ENCODE results near the gene TFDP2. TPM values are rescaled to one million over a fixed set of nuclear protein-coding genes. Genes with fewer than 3 reads are reported as not detected.

Gene TFDP2
- total and polyA plus RNA-seq, 9 of the 15 experiments (the other 6 are each of a cell fraction or from before 2014, with no cell fraction given) = 95.6 to 179 (median 126) TPM

GRCh38 chr3:141913150-141913811 is 236.1 kb downstream of the TFDP2 start (continued):
- peak; percentile 77 for TF ChIP-seq REST (IDR thresholded peaks at IDR 0.05; ENCODE audit: borderline replicate concordance)
- no peak for TF ChIP-seq REST (CRISPR knock-in tag; IDR thresholded peaks at IDR 0.05; ENCODE audit: low read depth)
- TF ChIP-seq, protein P1, sequence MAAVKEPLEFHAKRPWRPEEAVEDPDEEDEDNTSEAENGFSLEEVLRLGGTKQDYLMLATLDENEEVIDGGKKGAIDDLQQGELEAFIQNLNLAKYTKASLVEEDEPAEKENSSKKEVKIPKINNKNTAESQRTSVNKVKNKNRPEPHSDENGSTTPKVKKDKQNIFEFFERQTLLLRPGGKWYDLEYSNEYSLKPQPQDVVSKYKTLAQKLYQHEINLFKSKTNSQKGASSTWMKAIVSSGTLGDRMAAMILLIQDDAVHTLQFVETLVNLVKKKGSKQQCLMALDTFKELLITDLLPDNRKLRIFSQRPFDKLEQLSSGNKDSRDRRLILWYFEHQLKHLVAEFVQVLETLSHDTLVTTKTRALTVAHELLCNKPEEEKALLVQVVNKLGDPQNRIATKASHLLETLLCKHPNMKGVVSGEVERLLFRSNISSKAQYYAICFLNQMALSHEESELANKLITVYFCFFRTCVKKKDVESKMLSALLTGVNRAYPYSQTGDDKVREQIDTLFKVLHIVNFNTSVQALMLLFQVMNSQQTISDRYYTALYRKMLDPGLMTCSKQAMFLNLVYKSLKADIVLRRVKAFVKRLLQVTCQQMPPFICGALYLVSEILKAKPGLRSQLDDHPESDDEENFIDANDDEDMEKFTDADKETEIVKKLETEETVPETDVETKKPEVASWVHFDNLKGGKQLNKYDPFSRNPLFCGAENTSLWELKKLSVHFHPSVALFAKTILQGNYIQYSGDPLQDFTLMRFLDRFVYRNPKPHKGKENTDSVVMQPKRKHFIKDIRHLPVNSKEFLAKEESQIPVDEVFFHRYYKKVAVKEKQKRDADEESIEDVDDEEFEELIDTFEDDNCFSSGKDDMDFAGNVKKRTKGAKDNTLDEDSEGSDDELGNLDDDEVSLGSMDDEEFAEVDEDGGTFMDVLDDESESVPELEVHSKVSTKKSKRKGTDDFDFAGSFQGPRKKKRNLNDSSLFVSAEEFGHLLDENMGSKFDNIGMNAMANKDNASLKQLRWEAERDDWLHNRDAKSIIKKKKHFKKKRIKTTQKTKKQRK (IDR thresholded peaks at IDR 0.05; ENCODE audit: borderline replicate concordance, low read depth, low read length) = no peak
- TF ChIP-seq GTF2B (IDR thresholded peaks at IDR 0.05; ENCODE audit: extremely low read depth, insufficient read length) = no peak
- peak in 1 of 2 experiments; percentile 59; a peak in 1 of 4 replicates for TF ChIP-seq RCOR1 (IDR thresholded peaks at IDR 0.05; ENCODE audit: borderline replicate concordance in 1 of 2, low read depth in 2 of 2, low read length in 2 of 2)
- TF ChIP-seq LARP7 (IDR thresholded peaks at IDR 0.05) = no peak
- no peak for TF ChIP-seq CREB3L1 (IDR thresholded peaks at IDR 0.05; ENCODE audit: borderline replicate concordance, low read depth)
- no peak for TF ChIP-seq U2AF1 (optimal IDR thresholded peaks at IDR 0.05; ENCODE audit: low read depth, low read length)
- TF ChIP-seq, protein P2, sequence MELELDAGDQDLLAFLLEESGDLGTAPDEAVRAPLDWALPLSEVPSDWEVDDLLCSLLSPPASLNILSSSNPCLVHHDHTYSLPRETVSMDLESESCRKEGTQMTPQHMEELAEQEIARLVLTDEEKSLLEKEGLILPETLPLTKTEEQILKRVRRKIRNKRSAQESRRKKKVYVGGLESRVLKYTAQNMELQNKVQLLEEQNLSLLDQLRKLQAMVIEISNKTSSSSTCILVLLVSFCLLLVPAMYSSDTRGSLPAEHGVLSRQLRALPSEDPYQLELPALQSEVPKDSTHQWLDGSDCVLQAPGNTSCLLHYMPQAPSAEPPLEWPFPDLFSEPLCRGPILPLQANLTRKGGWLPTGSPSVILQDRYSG (tag; conservative IDR thresholded peaks at IDR 0.05; ENCODE audit: low read depth) = no peak
- TF ChIP-seq SRSF3 (IDR thresholded peaks at IDR 0.05; ENCODE audit: insufficient read depth, low read length) = no peak
- no peak for TF ChIP-seq C11orf30 (IDR thresholded peaks at IDR 0.05; ENCODE audit: low read depth)
- no peak for TF ChIP-seq PHTF2 (CRISPR knock-in tag; IDR thresholded peaks at IDR 0.05)

Measured in K562 (cell line).